Fibroblast of skin of left biceps (primary cell): Measurements from ENCODE around the gene NRN1L.
A peak's percentile ranks its signal among the peaks of the same experiment; 100 is the strongest.
"Not testable (repeated sequence)": the region's sequence is repeated elsewhere in the genome, so short reads cannot be mapped to it uniquely, and the experiment has no call there.

Source experiments
- DNase-seq, 2 experiments: peaks; one replicate each; pipeline ENCODE4 v3.0.0-alpha.2; 2013; ENCODE audit warnings: low read depth in 2 of 2

The NRN1L gene

GRCh38 chr16:67884684-67885083, at the start of gene NRN1L:
Gene NRN1L (plus strand): TSS chr16:67884885. CDS start chr16:67884904, 19 bp downstream.
- DNase-seq = peak; percentile 66

GRCh38 chr16:67837190-67837589, 47.5 kb upstream of the NRN1L start:
- not testable (repeated sequence) for DNase-seq

GRCh38 chr16:67837811-67838210, 46.9 kb upstream of the NRN1L start:
- no peak for DNase-seq

GRCh38 chr16:67841198-67841815, 43.4 kb upstream of the NRN1L start:
- no peak for DNase-seq

- peak; percentile 78 to 84 for DNase-seq
These were observed 42.7 kb upstream of the NRN1L start, which contains the start of gene THAP11 for GRCh38 chr16:67841816-67842508. Gene THAP11 (plus strand): TSS chr16:67842320. CDS start chr16:67842555, 235 bp downstream.

GRCh38 chr16:67842509-67843342, 42.0 kb upstream of the NRN1L start:
- DNase-seq = no peak

GRCh38 chr16:67843343-67843765, 41.3 kb upstream of the NRN1L start:
- no peak for DNase-seq

GRCh38 chr16:67844497-67844896, 40.2 kb upstream of the NRN1L start:
- DNase-seq = no peak

- DNase-seq = no peak
These were observed 39.2 kb upstream of the NRN1L start for GRCh38 chr16:67845291-67846062.

- no peak for DNase-seq
These were observed 38.7 kb upstream of the NRN1L start for GRCh38 chr16:67846063-67846319.

GRCh38 chr16:67846320-67847063, 38.2 kb upstream of the NRN1L start, which contains the start of gene NUTF2:
Gene NUTF2 (plus strand): TSS chr16:67846933. CDS start chr16:67865131, 18,198 bp downstream.
- DNase-seq = peak; percentile 87 to 88

GRCh38 chr16:67847064-67847861, 37.4 kb upstream of the NRN1L start, which contains the start of gene CENPT:
Gene CENPT (minus strand): TSS chr16:67847693. CDS start chr16:67833859, 13,834 bp downstream.
- no peak for DNase-seq

GRCh38 chr16:67848118-67848517, 36.6 kb upstream of the NRN1L start:
- no peak for DNase-seq

GRCh38 chr16:67853670-67854069, 31.0 kb upstream of the NRN1L start:
- no peak for DNase-seq

GRCh38 chr16:67855789-67856188, 28.9 kb upstream of the NRN1L start:
- no peak for DNase-seq

GRCh38 chr16:67856927-67857546, 27.6 kb upstream of the NRN1L start:
- no peak for DNase-seq

GRCh38 chr16:67857547-67858233, 27.0 kb upstream of the NRN1L start:
- no peak for DNase-seq

GRCh38 chr16:67858500-67858899, 26.2 kb upstream of the NRN1L start:
- no peak for DNase-seq
